GM19328 (cell line): Measurements from ENCODE around the gene TBC1D2B.
"Not testable (repeated sequence)": the region's sequence is repeated elsewhere in the genome, so short reads cannot be mapped to it uniquely, and the experiment has no call there.

Experiments
- ATAC-seq: cut with Tn5 transposase; IDR thresholded peaks from one replicate; pipeline ENCODE4 v1.9.1; 2021; ENCODE audit warnings: mild to moderate bottlenecking, moderate library complexity; ENCODE audit not compliant: unreplicated experiment

The TBC1D2B gene

GRCh38 chr15:77953926-77954325 lies 123.6 kb downstream of the TBC1D2B start:
- not testable (repeated sequence) for ATAC-seq

DNA sequence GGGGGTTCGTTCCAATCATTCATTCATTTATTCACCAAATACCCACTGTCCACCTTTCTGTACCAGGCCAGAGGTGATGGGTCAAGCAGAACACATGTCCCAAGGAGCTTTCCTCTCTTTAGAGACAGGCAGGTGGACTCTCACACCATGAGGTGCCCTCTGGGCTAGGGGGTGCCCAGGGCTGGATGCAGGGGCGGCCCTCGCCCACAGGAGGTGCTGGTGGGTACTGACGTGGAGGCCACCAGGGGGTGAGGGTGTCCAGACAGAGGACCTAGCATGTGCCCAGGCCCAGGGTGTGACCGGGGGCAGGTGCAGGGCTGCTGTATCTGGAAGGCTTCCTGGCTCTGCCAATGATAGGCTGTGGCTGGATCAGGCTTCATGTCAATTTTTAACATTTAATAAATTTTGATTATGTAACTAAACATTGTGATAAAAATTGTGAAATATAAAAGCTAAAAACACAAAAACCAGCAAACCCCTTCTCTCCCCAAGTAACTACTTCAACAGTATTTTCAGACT lies 124.5 kb downstream of the TBC1D2B start:
- ATAC-seq = not testable (repeated sequence)

DNA sequence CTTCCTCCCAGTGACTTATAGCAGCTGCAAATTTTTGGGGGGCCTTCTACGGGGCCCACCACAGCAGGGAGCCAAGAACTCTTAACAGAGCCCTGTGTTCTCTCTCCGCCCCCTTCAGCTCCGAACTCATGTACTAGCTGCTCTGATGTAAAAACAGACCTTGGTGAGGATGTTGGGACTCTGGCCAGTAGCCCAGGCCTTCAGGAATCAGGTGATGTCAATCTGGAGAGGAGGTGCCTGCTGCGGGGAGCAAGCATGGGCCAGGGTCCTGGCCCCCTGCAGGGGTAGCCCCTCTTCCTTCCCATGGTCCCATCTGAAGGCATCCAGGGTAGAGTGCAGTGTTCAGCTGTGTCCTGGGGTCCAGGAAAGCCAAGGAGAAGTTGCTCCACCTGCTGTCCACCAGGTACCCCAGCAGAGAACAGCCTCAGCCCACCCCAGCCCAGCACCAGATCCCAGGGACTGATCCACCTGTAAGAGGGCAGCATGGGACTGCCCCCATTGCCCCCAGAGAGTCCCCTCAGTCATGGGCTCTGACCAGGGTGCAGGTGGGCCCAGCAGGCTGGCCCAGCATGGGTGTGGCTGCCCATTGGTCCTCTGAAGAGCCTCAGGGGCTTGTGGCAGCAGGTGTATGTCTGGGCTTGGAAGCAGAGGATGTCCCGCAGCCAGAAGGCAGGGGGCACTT lies 126.3 kb downstream of the TBC1D2B start:
- not testable (repeated sequence) for ATAC-seq

DNA sequence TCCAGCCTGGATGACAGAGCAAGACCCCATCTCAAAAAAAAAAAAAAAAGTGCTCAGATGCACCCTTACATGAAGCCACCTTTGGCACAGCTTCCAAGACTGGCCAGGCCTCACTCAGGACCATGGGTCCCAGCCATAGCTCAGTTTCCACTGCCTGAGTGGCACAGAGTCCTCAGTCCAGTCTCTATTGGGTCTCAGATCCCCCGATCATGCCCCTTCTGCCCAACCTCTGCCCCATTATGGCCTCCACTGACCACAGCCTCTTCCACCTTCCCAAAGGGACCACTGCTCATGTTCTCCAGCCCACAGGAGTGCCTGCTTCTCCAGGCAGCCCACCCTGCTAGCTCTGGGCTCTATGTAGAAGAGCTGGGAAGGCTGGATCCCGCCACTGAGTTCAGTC lies 127.0 kb downstream of the TBC1D2B start:
- not testable (repeated sequence) for ATAC-seq

- no peak for ATAC-seq
These were observed 131.9 kb downstream of the TBC1D2B start for GRCh38 chr15:77945566-77945965.
